Measurements from ENCODE around the gene TP53INP2. TPM values are rescaled to one million over a fixed set of nuclear protein-coding genes. Genes with fewer than 3 reads are reported as not detected.

Gene TP53INP2
- total RNA-seq, 1 experiment from 2014 or later, result 29.7 TPM

DNA sequence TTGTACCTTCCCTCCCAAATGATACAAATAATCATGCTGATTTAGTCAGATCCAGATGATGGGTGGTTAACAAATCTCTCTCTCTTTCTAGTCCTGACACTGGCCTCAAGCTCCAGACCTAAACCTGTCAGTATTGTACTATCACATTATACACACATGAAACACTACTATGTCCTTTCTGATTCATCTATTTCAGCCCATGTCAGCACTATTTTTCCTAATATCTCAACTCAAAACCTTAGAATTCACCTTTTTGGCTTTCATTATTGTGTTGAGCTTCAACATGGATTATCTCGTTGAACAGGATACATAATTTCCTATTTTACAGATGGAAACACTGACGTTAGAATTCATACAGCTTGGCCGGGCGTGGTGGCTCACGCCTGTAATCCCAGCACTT, 30.7 kb upstream of the TP53INP2 start:
- intact Hi-C loops (cut with micrococcal nuclease; ENCODE audit: unreplicated experiment), result no loop called here
- H3K4me1 ChIP-seq, result peaks cover 5% of the 10 kb centered on the region
- Mint-ChIP-seq H3K4me3 (ENCODE audit: unreplicated experiment) (no peak overlapping the region), H3K9me3 (ENCODE audit: unreplicated experiment) (no peaks in the 10 kb centered on the region), H3K36me3 (ENCODE audit: insufficient read depth, unreplicated experiment) (peaks cover 7% of the 10 kb centered on the region), H3K27me3 (ENCODE audit: insufficient read depth, unreplicated experiment) (no peaks in the 10 kb centered on the region), H3K27ac (ENCODE audit: unreplicated experiment) (no peak overlapping the region), H3K4me1 (ENCODE audit: low read depth, unreplicated experiment) (peaks cover 19% of the 10 kb centered on the region)
- peaks cover 4% of the 10 kb centered on the region; the same call in 1 of the 2 replicates for H3K9me3 ChIP-seq
- H3K4me3 ChIP-seq (ENCODE audit: low read depth, low read length), result no peak overlapping the region
- no peaks in the 10 kb centered on the region for H3K27me3 ChIP-seq (replicated peaks; ENCODE audit: control insufficient read depth, insufficient read depth, low read length)
- no peak for DNase-seq
- BruUV-seq (replicated peaks), result no TSS peak
- ChIA-PET POLR2A (no interaction called here), CTCF (no interaction called here)
- H3K36me3 ChIP-seq (ENCODE audit: control insufficient read depth, insufficient read depth, low read length), result peaks cover 1% of the 10 kb centered on the region; the same call in 1 of the 2 replicates
- TF ChIP-seq, protein P1, sequence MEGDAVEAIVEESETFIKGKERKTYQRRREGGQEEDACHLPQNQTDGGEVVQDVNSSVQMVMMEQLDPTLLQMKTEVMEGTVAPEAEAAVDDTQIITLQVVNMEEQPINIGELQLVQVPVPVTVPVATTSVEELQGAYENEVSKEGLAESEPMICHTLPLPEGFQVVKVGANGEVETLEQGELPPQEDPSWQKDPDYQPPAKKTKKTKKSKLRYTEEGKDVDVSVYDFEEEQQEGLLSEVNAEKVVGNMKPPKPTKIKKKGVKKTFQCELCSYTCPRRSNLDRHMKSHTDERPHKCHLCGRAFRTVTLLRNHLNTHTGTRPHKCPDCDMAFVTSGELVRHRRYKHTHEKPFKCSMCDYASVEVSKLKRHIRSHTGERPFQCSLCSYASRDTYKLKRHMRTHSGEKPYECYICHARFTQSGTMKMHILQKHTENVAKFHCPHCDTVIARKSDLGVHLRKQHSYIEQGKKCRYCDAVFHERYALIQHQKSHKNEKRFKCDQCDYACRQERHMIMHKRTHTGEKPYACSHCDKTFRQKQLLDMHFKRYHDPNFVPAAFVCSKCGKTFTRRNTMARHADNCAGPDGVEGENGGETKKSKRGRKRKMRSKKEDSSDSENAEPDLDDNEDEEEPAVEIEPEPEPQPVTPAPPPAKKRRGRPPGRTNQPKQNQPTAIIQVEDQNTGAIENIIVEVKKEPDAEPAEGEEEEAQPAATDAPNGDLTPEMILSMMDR (IDR thresholded peaks at IDR 0.05; ENCODE audit: insufficient read depth in 1 of 2, low read depth in 1 of 2, low read length in 1 of 2, severe bottlenecking in 1 of 2, unreplicated experiment in 1 of 2), result no peak

DNA sequence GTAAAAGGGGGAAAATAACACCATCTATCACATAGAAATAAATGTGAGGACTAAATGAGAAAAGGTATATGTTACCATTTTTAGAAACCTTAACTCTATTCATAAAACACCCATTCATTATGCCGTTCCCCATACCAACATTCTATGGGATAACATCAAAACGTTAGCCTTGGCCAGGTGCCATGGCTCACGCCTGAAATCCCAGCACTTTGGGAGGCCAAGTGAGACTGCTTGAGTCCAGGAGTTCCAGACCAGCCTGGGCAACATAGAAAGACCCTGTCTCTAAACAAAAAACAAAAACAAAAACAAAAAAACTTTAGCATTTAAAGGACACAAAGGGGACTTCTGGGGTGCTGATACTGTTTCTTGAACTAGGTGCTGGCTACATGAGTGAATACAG, 28.6 kb upstream of the TP53INP2 start:
- peak overlapping the region; percentile 92 for H3K27ac Mint-ChIP-seq (ENCODE audit: unreplicated experiment)
- Histone ChIP-seq H3K9me3 (no peaks in the 10 kb centered on the region), H3K27me3 (replicated peaks; ENCODE audit: control insufficient read depth, insufficient read depth, low read length) (no peaks in the 10 kb centered on the region), H3K4me1 (peaks cover 11% of the 10 kb centered on the region), H3K4me3 (ENCODE audit: low read depth, low read length) (peak overlapping the region; percentile 88), H3K36me3 (ENCODE audit: control insufficient read depth, insufficient read depth, low read length) (no peaks in the 10 kb centered on the region)
- TF ChIP-seq, protein P1 (IDR thresholded peaks at IDR 0.05; ENCODE audit: insufficient read depth in 1 of 2, low read depth in 1 of 2, low read length in 1 of 2, severe bottlenecking in 1 of 2, unreplicated experiment in 1 of 2), result no peak
- peak overlapping the region; percentile 86 for H3K4me3 Mint-ChIP-seq (ENCODE audit: unreplicated experiment)
- no peaks in the 10 kb centered on the region for H3K9me3 Mint-ChIP-seq (ENCODE audit: unreplicated experiment)
- CTCF ChIA-PET, result interaction anchor here (0.7 kb wide), 1 partner anchor 78 kb away, joined by 3 read pairs; no protein-coding TSS in a partner anchor
- DNase-seq, result no peak
- peaks cover 7% of the 10 kb centered on the region for H3K36me3 Mint-ChIP-seq (ENCODE audit: insufficient read depth, unreplicated experiment)
- no TSS peak for BruUV-seq (replicated peaks)
- POLR2A ChIA-PET, result interaction anchor here (0.6 to 3.0 kb wide), 2 partner anchors 28 to 682 kb away, joined by 6 to 40 read pairs; partner anchors contain the start of gene TP53INP2
- intact Hi-C loops (cut with micrococcal nuclease; ENCODE audit: unreplicated experiment), result no loop called here
- H3K27me3 Mint-ChIP-seq (ENCODE audit: insufficient read depth, unreplicated experiment), result no peaks in the 10 kb centered on the region
- H3K4me1 Mint-ChIP-seq (ENCODE audit: low read depth, unreplicated experiment), result peaks cover 26% of the 10 kb centered on the region

DNA sequence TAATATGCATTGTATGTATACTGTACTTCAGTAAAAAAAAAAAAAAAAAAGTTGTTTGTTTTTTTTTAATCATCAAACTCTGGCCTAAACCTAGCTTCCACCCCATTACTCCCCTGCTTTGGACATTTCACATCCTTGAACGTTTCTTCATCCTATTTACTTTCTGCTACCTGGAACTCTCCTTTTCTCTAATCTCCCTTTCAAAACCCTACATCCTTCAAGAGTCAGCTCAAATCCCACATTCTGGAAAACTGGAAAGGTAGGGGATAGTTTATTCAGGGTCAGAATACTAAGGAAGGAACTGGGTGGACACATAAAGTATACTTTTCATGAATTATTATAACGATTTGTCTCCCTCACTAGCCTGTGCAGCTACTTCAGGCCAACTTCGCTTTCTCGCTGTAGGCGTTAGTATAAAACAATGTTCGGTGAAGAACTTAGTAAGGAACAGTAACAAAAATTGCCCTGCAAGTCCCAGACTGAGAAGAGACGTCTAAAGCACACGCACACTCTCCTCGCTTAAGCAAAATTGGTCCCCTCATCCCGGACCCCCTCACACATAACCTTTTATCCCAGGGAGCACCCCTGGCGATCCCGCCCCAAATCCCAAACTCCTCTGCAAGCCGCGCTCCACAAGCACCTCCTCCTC, 28.0 kb upstream of the TP53INP2 start:
- Mint-ChIP-seq H3K27ac (ENCODE audit: unreplicated experiment) (peak overlapping the region; percentile 92), H3K27me3 (ENCODE audit: insufficient read depth, unreplicated experiment) (no peaks in the 10 kb centered on the region), H3K4me3 (ENCODE audit: unreplicated experiment) (peak overlapping the region; percentile 86), H3K9me3 (ENCODE audit: unreplicated experiment) (no peaks in the 10 kb centered on the region), H3K4me1 (ENCODE audit: low read depth, unreplicated experiment) (peaks cover 26% of the 10 kb centered on the region), H3K36me3 (ENCODE audit: insufficient read depth, unreplicated experiment) (peaks cover 7% of the 10 kb centered on the region)
- intact Hi-C loops (cut with micrococcal nuclease; ENCODE audit: unreplicated experiment), result loop anchor here (1.0 kb wide), 2 partner anchors 28 to 33 kb away; partner anchors contain the start of gene TP53INP2
- Histone ChIP-seq H3K36me3 (ENCODE audit: control insufficient read depth, insufficient read depth, low read length) (no peaks in the 10 kb centered on the region), H3K4me1 (peaks cover 11% of the 10 kb centered on the region), H3K4me3 (ENCODE audit: low read depth, low read length) (peak overlapping the region; percentile 88), H3K27me3 (replicated peaks; ENCODE audit: control insufficient read depth, insufficient read depth, low read length) (no peaks in the 10 kb centered on the region), H3K9me3 (no peaks in the 10 kb centered on the region)
- ChIA-PET CTCF (interaction anchor here (0.7 kb wide), 1 partner anchor 78 kb away, joined by 3 read pairs; no protein-coding TSS in a partner anchor), POLR2A (interaction anchor here (0.6 to 3.0 kb wide), 3 partner anchors 27 to 683 kb away, joined by 4 to 40 read pairs (median 6); partner anchors contain the start of gene TP53INP2)
- no peak for DNase-seq
- BruUV-seq (replicated peaks), result TSS peak; percentile 70
- TF ChIP-seq, protein P1 (IDR thresholded peaks at IDR 0.05; ENCODE audit: insufficient read depth in 1 of 2, low read depth in 1 of 2, low read length in 1 of 2, severe bottlenecking in 1 of 2, unreplicated experiment in 1 of 2), result no peak

Data from Caco-2 (cell line).